Measurements from ENCODE around the gene BLACAT1. TPM values are rescaled to one million over a fixed set of nuclear protein-coding genes. Genes with fewer than 3 reads are reported as not detected.
"Not testable (repeated sequence)": the region's sequence is repeated elsewhere in the genome, so short reads cannot be mapped to it uniquely, and the experiment has no call there.

The BLACAT1 gene
- total RNA-seq, 5 donors from 2014 or later (not counting 1 experiment from before 2014, with no cell fraction given) = 0.16 to 0.60 (median 0.30) TPM; not detected in 2

GRCh38 chr1:205480349-205480985, 24.6 kb upstream of the BLACAT1 start:
- Mint-ChIP-seq H3K4me1 (peaks cover 30 to 39% (median 35%) of the 10 kb centered on the region in 3 donors), H3K36me3 (peaks cover 1% of the 10 kb centered on the region), H3K27ac (peak overlapping the region; percentile 60 to 70), H3K4me3 (peak overlapping the region; percentile 26 to 63 (median 39)), H3K27me3 (peaks cover 44 to 53% of the 10 kb centered on the region in 2 donors), H3K9me3 (peaks cover 2 to 4% (median 4%) of the 10 kb centered on the region in 3 donors)
- ChIA-PET CTCF (interaction anchor here in 1 of 2 donors (1.6 to 2.2 kb wide), 2 partner anchors 8 to 44 kb away, joined by 4 to 6 read pairs; no protein-coding TSS in a partner anchor), POLR2A (interaction anchor here (0.5 to 0.7 kb wide), 3 partner anchors 68 to 295 kb away, joined by 3 read pairs; partner anchors contain the start of gene RAB29 (in 1 of the 2))
- H3K4me1 ChIP-seq (ENCODE audit: control insufficient read depth in 1 of 2, extremely low read depth in 1 of 2, insufficient read depth in 2 of 2, low read length in 2 of 2) = peaks cover 0 to 48% of the 10 kb centered on the region in 2 experiments
- peak overlapping the region; percentile 78 for H3K27ac ChIP-seq (ENCODE audit: low read length)
- peaks cover 2 to 35% of the 10 kb centered on the region in 2 experiments for H3K27me3 ChIP-seq (replicated peaks in 1 of 2; ENCODE audit: control insufficient read depth in 2 of 2, extremely low read depth in 1 of 2, insufficient read depth in 2 of 2, low read length in 1 of 2)
- ATAC-seq (replicated peaks in 1 of 4) (peak; percentile 37 to 88 (median 60)), DNase-seq (peak in 33 of 35 experiments; percentile 36 to 86 (median 68))
- no peak overlapping the region for H3K4me3 ChIP-seq (ENCODE audit: control insufficient read depth in 1 of 2, extremely low read depth in 1 of 2, low read length in 1 of 2)
- 27% methylated on average over 13 of the region's 17 CpGs for WGBS (ENCODE audit: insufficient coverage)
- no peaks in the 10 kb centered on the region for H3K9me3 ChIP-seq
- no peaks in the 10 kb centered on the region for H3K36me3 ChIP-seq (ENCODE audit: control insufficient read depth in 2 of 2, extremely low read depth in 1 of 2, insufficient read depth in 1 of 2, low read length in 1 of 2)

GRCh38 chr1:205478985-205479384, 23.1 kb upstream of the BLACAT1 start:
- 80% methylated on average over 1 of the region's 2 CpGs for WGBS (ENCODE audit: insufficient coverage)
- peaks cover 44 to 58% of the 10 kb centered on the region in 2 donors for H3K27me3 Mint-ChIP-seq
- CTCF ChIA-PET = interaction anchor here (0.7 to 1.6 kb wide), 3 partner anchors 10 to 180 kb away, joined by 3 to 6 read pairs (median 4); no protein-coding TSS in a partner anchor

GRCh38 chr1:205477759-205478247, 22.0 kb upstream of the BLACAT1 start:
- Histone ChIP-seq H3K4me1 (ENCODE audit: control insufficient read depth in 1 of 2, extremely low read depth in 1 of 2, insufficient read depth in 2 of 2, low read length in 2 of 2) (peaks cover 0 to 42% of the 10 kb centered on the region in 2 experiments), H3K36me3 (ENCODE audit: control insufficient read depth in 2 of 2, extremely low read depth in 1 of 2, insufficient read depth in 1 of 2, low read length in 1 of 2) (no peaks in the 10 kb centered on the region), H3K9me3 (no peaks in the 10 kb centered on the region), H3K27me3 (replicated peaks in 1 of 2; ENCODE audit: control insufficient read depth in 2 of 2, extremely low read depth in 1 of 2, insufficient read depth in 2 of 2, low read length in 1 of 2) (peaks cover 0 to 37% of the 10 kb centered on the region in 2 experiments), H3K27ac (ENCODE audit: low read length) (no peak overlapping the region), H3K4me3 (ENCODE audit: control insufficient read depth in 1 of 2, extremely low read depth in 1 of 2, low read length in 1 of 2) (no peak overlapping the region)
- WGBS (ENCODE audit: insufficient coverage) = 92% methylated on average over 11 of the region's 12 CpGs
- Mint-ChIP-seq H3K27me3 (peaks cover 45 to 58% of the 10 kb centered on the region in 2 donors), H3K4me1 (peaks cover 26 to 29% (median 28%) of the 10 kb centered on the region in 3 donors), H3K4me3 (no peak overlapping the region), H3K36me3 (peaks cover 6% of the 10 kb centered on the region), H3K27ac (no peak overlapping the region), H3K9me3 (peaks cover 9 to 13% (median 11%) of the 10 kb centered on the region in 3 donors)
- ChIA-PET POLR2A (interaction anchor here in 1 of 2 donors (0.6 kb wide), 1 partner anchor 113 kb away, joined by 8 read pairs; no protein-coding TSS in a partner anchor), CTCF (no interaction called here)
- ATAC-seq (replicated peaks in 1 of 4) (no peak), DNase-seq (no peak)

More at GRCh38 chr1:205478985-205479384, 23.1 kb upstream of the BLACAT1 start:
- peaks cover 0 to 44% of the 10 kb centered on the region in 2 experiments for H3K4me1 ChIP-seq (ENCODE audit: control insufficient read depth in 1 of 2, extremely low read depth in 1 of 2, insufficient read depth in 2 of 2, low read length in 2 of 2)
- H3K27ac ChIP-seq (ENCODE audit: low read length); ATAC-seq (replicated peaks in 1 of 4); H3K9me3 ChIP-seq; H3K4me3 Mint-ChIP-seq; H3K36me3 ChIP-seq (ENCODE audit: control insufficient read depth in 2 of 2, extremely low read depth in 1 of 2, insufficient read depth in 1 of 2, low read length in 1 of 2); POLR2A ChIA-PET; H3K4me3 ChIP-seq (ENCODE audit: control insufficient read depth in 1 of 2, extremely low read depth in 1 of 2, low read length in 1 of 2); DNase-seq; H3K36me3 Mint-ChIP-seq: not testable (repeated sequence)
- peaks cover 9 to 13% (median 11%) of the 10 kb centered on the region in 3 donors for H3K9me3 Mint-ChIP-seq
- peaks cover 26 to 35% (median 28%) of the 10 kb centered on the region in 3 donors for H3K4me1 Mint-ChIP-seq
- peak overlapping the region in 1 of 2 donors; percentile 13 for H3K27ac Mint-ChIP-seq
- H3K27me3 ChIP-seq (replicated peaks in 1 of 2; ENCODE audit: control insufficient read depth in 2 of 2, extremely low read depth in 1 of 2, insufficient read depth in 2 of 2, low read length in 1 of 2) = peaks cover 1 to 27% of the 10 kb centered on the region in 2 experiments

- Histone ChIP-seq H3K9me3 (no peaks in the 10 kb centered on the region), H3K27ac (ENCODE audit: low read length) (no peak overlapping the region), H3K27me3 (replicated peaks in 1 of 2; ENCODE audit: control insufficient read depth in 2 of 2, extremely low read depth in 1 of 2, insufficient read depth in 2 of 2, low read length in 1 of 2) (peaks cover 0 to 39% of the 10 kb centered on the region in 2 experiments), H3K36me3 (ENCODE audit: control insufficient read depth in 2 of 2, extremely low read depth in 1 of 2, insufficient read depth in 1 of 2, low read length in 1 of 2) (no peaks in the 10 kb centered on the region), H3K4me1 (ENCODE audit: control insufficient read depth in 1 of 2, extremely low read depth in 1 of 2, insufficient read depth in 2 of 2, low read length in 2 of 2) (peaks cover 0 to 37% of the 10 kb centered on the region in 2 experiments), H3K4me3 (ENCODE audit: control insufficient read depth in 1 of 2, extremely low read depth in 1 of 2, low read length in 1 of 2) (no peak overlapping the region)
- ATAC-seq (replicated peaks in 1 of 4) (no peak), DNase-seq (no peak)
- H3K9me3 Mint-ChIP-seq = peaks cover 9 to 13% (median 11%) of the 10 kb centered on the region in 3 donors
- no CpG with 5 or more reads among the region's 6 CpGs for WGBS (ENCODE audit: insufficient coverage)
- ChIA-PET POLR2A (interaction anchor here in 1 of 2 donors (0.6 kb wide), 1 partner anchor 112 kb away, joined by 8 read pairs; no protein-coding TSS in a partner anchor), CTCF (no interaction called here)
- peaks cover 49 to 63% of the 10 kb centered on the region in 2 donors for H3K27me3 Mint-ChIP-seq
- no peak overlapping the region for H3K4me3 Mint-ChIP-seq
- H3K4me1 Mint-ChIP-seq = peaks cover 26 to 33% (median 31%) of the 10 kb centered on the region in 3 donors
- no peak overlapping the region for H3K27ac Mint-ChIP-seq
- H3K36me3 Mint-ChIP-seq = peaks cover 6% of the 10 kb centered on the region
Measured at GRCh38 chr1:205477121-205477758, 21.4 kb upstream of the BLACAT1 start.

DNA sequence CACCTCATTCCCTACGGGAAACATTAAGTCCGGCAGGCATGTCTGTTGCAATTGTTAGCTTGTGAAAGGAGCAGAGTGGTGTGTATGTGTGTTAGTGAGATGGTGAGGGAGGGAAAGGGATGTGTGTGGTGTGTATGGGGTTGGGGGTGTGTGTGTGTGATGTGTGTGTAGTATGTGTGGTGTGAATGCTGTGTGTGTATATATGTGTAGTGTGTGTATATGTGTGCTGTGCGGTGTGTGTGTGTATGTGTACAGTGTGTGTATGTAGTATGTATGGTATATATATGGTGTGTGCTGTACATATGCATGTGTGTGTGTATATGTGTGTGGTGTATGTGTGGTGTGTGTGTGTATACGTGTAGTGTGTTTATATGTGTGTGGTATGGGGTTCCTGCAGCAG, 20.8 kb upstream of the BLACAT1 start:
- H3K4me3 Mint-ChIP-seq = no peak overlapping the region
- ATAC-seq (replicated peaks in 1 of 4) = no peak
- peaks cover 50 to 64% of the 10 kb centered on the region in 2 donors for H3K27me3 Mint-ChIP-seq

DNA sequence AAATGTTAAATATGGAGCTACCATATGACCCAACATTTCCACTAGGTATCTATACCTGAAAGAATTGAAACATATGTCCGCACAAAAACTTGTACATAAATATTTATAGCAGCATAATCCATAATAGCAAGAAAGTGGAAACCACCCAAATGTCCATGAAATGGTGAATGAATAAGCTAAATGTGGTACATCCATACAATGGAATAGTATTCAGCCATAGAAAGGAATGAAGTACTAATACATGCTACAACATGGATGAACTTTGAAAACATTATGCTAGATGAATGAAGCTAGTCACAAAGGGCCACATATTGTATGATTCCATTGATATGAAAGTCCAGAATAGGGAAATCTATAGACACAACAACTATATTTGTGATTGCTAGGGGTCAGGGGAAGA, 20.0 kb upstream of the BLACAT1 start:
- Histone ChIP-seq H3K4me1 (ENCODE audit: control insufficient read depth in 1 of 2, extremely low read depth in 1 of 2, insufficient read depth in 2 of 2, low read length in 2 of 2) (peaks cover 0 to 24% of the 10 kb centered on the region in 2 experiments), H3K4me3 (ENCODE audit: control insufficient read depth in 1 of 2, extremely low read depth in 1 of 2, low read length in 1 of 2) (no peak overlapping the region), H3K9me3 (no peaks in the 10 kb centered on the region), H3K27ac (ENCODE audit: low read length) (no peak overlapping the region), H3K36me3 (ENCODE audit: control insufficient read depth in 2 of 2, extremely low read depth in 1 of 2, insufficient read depth in 1 of 2, low read length in 1 of 2) (no peaks in the 10 kb centered on the region), H3K27me3 (replicated peaks in 1 of 2; ENCODE audit: control insufficient read depth in 2 of 2, extremely low read depth in 1 of 2, insufficient read depth in 2 of 2, low read length in 1 of 2) (peaks cover 0 to 31% of the 10 kb centered on the region in 2 experiments)
- H3K4me3 Mint-ChIP-seq = no peak overlapping the region
- no CpG with 5 or more reads among the region's 1 CpG for WGBS (ENCODE audit: insufficient coverage)
- H3K9me3 Mint-ChIP-seq = peaks cover 9 to 13% (median 11%) of the 10 kb centered on the region in 3 donors
- CTCF ChIA-PET = interaction anchor here (0.5 to 1.6 kb wide), 6 partner anchors 9 to 122 kb away, joined by 3 to 13 read pairs (median 4); no protein-coding TSS in a partner anchor
- H3K4me1 Mint-ChIP-seq = peaks cover 13 to 21% (median 18%) of the 10 kb centered on the region in 3 donors
- DNase-seq (no peak), ATAC-seq (replicated peaks in 1 of 4) (no peak)
- H3K27ac Mint-ChIP-seq = no peak overlapping the region
- H3K36me3 Mint-ChIP-seq = peaks cover 6% of the 10 kb centered on the region
- POLR2A ChIA-PET = no interaction called here
- H3K27me3 Mint-ChIP-seq = peaks cover 51 to 65% of the 10 kb centered on the region in 2 donors

More for the DNA sequence above, 20.8 kb upstream of the BLACAT1 start:
- DNase-seq = no peak
- no peaks in the 10 kb centered on the region for H3K36me3 ChIP-seq (ENCODE audit: control insufficient read depth in 2 of 2, extremely low read depth in 1 of 2, insufficient read depth in 1 of 2, low read length in 1 of 2)
- peaks cover 0 to 39% of the 10 kb centered on the region in 2 experiments for H3K27me3 ChIP-seq (replicated peaks in 1 of 2; ENCODE audit: control insufficient read depth in 2 of 2, extremely low read depth in 1 of 2, insufficient read depth in 2 of 2, low read length in 1 of 2)
- ChIA-PET POLR2A (no interaction called here), CTCF (interaction anchor here (1.4 kb wide), 2 partner anchors 9 to 11 kb away, joined by 3 to 13 read pairs; no protein-coding TSS in a partner anchor)
- H3K9me3 ChIP-seq = no peaks in the 10 kb centered on the region
- no peak overlapping the region for H3K4me3 ChIP-seq (ENCODE audit: control insufficient read depth in 1 of 2, extremely low read depth in 1 of 2, low read length in 1 of 2)
- peaks cover 20 to 29% (median 25%) of the 10 kb centered on the region in 3 donors for H3K4me1 Mint-ChIP-seq
- no peak overlapping the region for H3K27ac Mint-ChIP-seq
- peaks cover 6% of the 10 kb centered on the region for H3K36me3 Mint-ChIP-seq
- H3K4me1 ChIP-seq (ENCODE audit: control insufficient read depth in 1 of 2, extremely low read depth in 1 of 2, insufficient read depth in 2 of 2, low read length in 2 of 2) = peaks cover 0 to 32% of the 10 kb centered on the region in 2 experiments
- H3K9me3 Mint-ChIP-seq = peaks cover 9 to 13% (median 11%) of the 10 kb centered on the region in 3 donors
- no peak overlapping the region for H3K27ac ChIP-seq (ENCODE audit: low read length)
- WGBS (ENCODE audit: insufficient coverage) = 92% methylated on average over 3 of the region's 4 CpGs

Measured in T-cell (primary cell).